Activated naive CD4-positive, alpha-beta T cell treated with anti-CD3 and anti-CD28 coated beads, Interleukin-2, amount 50 U/mL, for 16 hours (primary cell): Measurements from ENCODE around the gene ARHGAP36.

ENCODE experiments used
- DNase-seq: peaks from one replicate; pipeline ENCODE4 v3.0.0-alpha.2; 2020

The ARHGAP36 gene, protein sequence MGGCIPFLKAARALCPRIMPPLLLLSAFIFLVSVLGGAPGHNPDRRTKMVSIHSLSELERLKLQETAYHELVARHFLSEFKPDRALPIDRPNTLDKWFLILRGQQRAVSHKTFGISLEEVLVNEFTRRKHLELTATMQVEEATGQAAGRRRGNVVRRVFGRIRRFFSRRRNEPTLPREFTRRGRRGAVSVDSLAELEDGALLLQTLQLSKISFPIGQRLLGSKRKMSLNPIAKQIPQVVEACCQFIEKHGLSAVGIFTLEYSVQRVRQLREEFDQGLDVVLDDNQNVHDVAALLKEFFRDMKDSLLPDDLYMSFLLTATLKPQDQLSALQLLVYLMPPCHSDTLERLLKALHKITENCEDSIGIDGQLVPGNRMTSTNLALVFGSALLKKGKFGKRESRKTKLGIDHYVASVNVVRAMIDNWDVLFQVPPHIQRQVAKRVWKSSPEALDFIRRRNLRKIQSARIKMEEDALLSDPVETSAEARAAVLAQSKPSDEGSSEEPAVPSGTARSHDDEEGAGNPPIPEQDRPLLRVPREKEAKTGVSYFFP

DNA sequence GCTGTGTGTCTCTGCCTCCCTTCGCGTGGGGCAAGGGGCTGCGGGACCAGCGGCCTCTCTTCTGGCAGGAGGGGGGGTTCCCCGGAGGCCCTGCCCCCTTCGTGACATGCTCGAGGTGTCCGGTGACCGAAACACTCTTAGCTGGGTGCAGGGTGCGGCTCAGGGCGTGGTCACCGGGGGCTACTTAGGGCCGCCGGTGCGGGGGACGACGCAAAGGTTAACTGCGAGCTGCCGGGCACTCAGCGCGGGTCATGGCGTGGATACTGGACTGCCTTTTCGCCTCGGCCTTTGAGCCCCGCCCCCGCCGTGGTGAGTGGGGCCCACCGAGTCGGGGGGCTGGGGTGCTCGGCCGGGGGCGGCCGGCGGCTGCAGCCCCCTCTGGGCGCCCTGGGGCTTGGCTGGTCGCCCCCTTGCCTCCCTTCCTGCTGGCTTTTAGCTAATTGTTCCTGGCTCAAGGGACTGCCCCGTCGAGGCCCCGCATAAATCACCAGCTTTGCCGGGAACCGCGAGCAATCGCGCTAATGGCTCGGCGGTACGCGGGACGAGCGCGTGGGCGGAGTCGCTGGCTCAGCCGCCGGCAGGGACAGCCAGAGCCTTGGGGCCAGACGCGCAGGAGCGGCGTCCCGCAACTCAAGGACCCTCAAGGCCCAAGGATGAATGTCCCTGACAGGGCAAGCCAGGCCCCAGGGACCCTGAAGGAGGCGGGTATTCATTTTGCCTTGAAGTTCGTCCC lies at the start of gene ARHGAP36:
Gene ARHGAP36, plus strand, starts transcription at position 211 of the 733 bp plus-strand sequence. CDS start 23,320 bp downstream, outside the sequence.
- no peak for DNase-seq

DNA sequence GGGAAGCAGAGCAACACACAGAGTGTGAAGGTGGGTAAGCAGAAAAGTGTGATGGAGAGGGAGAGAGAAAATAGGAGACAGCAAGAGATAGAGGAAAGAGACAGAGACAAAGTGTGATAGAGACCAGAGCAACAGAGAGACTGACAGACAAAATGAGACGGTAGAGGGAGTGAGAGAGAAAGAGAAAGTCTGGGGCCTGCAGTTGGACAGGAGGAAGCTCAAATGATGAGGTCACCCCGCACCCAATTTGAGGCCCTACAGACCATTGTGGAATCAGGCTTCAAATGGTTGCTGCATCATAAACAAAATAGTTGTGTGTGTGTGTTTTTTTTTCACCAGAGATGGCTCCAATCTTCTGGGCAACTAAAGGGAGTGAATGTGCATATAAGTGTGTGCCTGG lies 48.0 kb upstream of the ARHGAP36 start:
- no peak for DNase-seq

DNA sequence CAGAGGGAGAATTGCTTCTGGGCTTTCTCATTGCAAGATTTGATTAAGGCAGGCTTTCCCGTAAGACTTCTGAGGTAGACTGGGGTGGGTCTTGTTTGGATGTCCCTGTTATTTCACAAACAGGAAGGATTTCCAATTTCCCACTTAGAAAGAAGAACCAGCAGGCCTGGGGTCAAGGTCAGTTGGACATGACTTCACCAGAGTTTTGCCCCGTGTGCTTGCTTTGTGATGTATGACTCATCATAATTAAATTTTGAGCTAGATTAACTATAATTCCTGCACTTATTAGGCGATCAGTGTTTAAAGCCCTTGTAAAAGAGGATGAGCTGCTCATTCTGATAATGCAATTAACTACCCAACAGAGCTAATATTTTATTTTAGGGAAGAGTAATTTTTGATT lies 32.8 kb upstream of the ARHGAP36 start:
- no peak for DNase-seq

DNA sequence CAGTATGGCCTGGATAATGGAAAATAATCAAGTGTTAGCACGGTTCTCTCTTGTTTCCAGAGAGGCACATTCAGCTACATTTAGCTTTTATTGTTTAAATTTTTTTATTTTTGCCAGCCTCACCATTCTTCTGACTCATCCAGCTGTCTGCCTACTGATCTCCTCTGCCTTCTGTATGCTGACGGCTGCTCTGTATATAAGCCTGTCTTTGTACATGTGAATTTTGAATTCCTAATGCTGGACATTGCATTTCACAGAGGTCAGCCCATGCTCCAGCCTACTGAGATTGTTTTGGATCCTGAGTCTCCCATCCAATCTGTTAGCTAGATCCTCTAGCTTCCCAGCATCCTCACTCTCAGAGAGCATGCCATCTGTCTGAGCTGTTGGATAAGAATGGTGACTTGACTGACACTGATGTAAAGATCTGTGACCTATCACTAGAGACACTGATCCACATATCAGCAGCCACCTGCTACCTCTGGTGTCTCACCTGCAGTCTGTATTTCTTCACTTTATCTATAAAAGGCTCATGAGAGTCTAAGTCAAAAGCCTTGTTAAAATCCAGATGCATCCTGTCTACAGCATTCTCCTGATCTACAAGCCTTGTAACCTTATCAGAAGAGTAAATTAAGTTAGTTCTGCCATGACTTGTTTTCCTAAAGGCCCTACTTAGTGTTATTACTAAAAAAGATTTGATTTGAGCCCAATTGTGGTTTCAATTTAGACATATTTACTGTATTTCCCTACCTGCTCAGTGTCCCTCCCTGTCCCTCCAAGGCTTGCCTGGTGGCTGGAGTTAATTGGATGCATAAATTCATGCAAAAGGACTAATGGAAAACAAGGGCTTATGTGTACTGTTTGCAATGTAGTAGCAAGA lies 25.6 kb upstream of the ARHGAP36 start:
- DNase-seq, result no peak

DNA sequence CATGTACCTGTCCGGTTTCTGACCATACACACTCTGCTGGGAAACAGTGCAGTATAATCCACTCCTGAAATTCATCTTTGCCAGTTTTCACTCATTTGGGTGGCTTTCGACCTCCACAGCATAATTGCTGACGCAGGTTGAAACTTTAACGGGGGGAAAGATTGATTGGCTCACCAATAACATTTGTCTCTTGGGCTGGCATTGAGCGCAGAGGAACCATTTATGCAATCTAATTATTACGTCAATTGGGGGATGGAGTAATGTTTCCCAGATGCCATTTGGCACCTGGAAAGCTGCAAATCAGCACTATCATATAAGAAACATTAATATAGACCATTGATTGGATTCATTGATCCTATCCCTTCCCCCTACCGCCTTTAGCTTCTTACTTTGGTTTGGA lies 24.1 kb upstream of the ARHGAP36 start:
- DNase-seq, result no peak

DNA sequence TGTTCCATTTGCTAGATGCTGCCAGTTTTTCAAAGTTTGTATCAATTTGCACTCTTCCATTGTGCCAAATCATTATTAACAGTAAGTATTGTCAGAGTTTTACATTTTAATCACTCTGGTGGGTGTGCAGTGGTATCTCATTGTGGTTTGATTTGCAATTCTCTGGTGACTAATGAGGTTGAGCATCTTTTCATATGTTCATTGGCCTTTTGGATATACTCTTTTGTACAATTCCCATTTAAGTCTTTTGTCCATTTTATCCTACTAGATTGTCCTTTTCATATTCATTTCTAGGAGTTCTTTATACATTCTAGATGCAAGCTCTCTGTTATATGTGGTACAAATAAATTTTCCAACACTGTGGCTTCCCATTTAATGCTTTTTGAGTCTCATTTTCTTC lies 17.4 kb upstream of the ARHGAP36 start:
- no peak for DNase-seq

DNA sequence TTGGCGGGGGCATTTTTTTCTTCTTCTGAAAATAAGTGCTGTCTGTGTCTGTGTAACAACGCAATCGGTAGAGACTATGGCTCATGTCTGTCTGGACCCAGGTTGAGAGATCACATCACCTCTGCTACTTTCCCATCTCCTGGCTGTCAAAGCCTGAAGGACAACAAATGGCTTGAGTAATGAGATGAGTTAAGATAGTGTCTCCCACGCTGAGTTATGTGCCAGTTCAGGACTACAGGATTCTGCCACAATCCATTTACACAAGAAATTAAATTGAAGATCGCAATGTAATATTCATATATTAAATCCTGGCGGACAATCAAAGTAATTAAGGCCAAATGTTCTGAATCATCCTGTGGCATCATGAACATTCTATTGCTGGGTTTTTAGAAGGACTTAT lies 16.5 kb upstream of the ARHGAP36 start:
- DNase-seq, result no peak

DNA sequence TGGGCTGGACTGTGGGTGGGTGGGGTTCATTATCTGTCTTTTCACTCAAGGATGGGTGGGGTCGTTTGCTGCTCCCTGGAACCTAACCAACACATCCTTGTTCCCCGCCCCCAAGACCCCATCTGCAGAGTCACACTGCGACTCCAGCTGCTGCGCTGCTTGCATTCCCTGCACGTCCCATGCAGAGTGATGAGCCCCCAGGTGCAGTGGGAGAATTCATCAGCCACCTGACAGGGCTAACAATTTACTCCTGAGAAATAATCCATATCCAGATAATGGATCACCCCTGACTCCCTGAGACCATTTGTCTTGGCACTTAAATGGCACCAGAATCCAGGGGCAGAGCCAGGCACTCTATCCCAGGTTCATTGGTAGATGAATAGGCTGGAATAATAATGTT lies 12.4 kb upstream of the ARHGAP36 start:
- no peak for DNase-seq

DNA sequence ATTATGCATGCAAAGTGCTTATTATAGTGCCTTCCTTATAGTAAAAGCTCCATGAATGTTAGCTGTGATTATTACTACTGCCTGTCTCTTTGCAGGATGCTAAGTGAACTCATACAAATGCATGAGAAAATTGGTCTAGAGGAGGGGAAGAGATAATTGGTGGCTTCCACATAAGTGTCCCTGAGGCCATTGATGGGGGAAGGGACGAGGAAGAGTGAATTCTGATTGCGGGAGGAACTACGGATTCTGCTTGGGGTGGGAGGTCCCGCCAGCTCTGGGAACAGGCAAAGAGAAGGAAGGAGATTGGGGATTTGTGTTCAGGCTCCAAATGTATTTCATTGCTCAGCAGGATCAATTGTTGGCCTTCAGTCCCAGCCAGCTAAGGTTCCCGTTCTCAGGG lies 11.6 kb upstream of the ARHGAP36 start:
- no peak for DNase-seq

DNA sequence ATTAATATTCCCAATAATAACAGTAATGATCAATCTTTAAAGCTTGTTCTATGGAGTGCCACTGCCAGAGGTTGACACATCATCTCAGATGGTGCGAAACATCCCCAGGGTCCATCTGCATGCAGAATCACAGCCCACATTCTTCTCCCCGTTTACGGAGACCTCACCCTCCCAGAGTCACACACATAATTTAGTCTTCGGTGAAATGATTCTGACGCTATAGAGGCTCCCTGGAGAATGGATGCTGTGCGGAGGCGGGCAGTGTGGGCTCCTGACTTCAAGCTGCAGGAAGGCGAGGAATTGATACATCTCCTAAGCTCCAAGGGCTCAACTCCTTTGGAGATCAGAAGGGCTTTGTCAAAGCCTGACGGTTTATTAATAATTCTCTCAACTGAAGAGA lies 11.0 kb upstream of the ARHGAP36 start:
- DNase-seq, result no peak

DNA sequence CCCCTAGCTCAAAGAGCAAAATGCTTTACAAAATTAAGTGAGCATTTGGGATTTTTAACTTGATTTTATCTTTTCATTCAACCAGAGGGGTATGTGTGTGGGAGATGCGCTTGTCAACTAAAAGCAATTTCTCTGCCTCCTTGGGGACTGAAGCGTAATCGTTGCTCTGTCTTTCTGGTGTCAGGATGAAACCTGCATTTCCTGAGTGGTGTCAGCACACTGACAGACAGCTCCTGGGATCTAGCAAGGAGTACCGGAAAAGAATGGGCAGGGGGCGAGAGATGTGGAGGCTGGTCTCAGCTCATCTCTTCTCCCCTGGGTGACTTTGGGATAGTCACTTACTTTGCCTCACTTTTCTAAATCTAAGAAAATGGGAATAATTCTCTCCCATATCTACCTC lies 5.1 kb upstream of the ARHGAP36 start:
- DNase-seq, result no peak

DNA sequence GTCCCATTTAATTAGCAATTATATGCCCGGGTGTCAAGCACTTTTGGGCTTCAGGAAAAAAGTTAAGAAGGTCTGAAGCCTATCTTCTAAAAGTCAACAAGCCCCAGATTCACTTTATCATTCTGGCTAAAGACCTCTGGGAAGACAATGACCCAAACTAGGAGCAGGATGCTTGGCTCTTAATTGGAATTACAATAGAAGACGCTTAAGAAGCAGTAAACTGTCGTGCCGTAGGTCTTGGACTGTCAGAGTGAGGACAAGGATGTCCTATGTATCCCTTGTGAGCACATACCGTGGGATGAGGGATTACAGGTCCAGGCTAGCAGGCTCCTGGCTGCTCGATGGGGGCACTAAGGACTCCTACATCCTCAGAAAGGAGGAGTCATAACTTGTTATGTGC lies 3.2 kb upstream of the ARHGAP36 start:
- DNase-seq, result no peak

DNA sequence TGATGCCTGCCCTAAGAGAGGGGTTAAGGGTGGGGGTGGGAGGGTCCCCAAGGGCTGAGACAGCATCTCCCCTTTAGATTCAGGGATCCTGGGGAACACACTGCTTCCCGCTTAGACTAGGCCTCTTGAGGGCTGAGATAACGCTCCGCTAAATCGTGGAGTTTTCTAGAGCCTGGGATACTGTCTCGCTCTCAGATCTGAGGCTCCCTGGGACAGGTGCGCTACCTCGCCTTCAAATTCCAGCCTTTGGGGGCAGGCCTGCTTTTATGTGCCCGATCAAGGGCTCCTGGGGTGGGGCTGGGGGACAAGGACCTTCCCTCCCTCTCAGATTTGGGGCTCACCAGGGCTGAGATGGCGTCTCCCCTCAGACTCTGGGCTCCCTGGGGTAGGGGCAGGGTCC lies 440 bp upstream of the ARHGAP36 start:
- no peak for DNase-seq

DNA sequence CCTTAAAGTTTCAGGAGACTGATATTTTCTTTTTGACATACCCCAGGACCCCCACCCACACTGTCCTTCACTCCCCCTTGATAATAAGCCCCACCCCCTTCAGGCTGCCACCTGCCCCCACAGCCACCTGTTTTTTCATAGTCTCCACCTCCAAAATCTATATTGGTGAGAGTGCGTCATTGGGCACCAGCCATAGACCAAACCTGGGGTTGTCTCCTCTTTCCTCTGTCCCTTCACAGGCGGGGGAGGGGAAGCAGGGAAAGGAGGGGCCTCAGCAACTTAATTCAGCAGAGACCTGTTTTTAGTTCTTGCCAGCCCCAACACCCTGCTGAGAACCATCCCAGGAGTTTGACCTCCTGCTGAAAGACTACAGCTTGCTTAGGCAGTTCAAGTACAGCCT lies 1.1 kb downstream of the ARHGAP36 start:
- DNase-seq, result no peak

DNA sequence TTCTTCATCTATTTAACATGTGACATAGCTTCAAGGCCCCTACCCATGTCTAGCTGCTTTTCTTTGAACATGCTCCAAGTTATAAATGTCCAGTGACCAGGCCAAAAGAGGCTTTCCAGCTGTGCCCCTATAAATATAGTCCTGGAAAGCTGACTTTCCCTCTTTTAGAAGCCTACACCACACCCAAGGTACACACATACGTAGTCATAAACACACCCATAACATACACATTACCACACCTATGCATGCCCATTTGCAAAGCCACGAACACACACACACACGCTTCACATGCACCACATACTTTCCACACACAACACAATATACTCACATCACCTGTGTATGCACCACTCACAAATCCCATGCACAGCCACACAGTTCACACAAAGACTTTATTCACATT lies 2.0 kb downstream of the ARHGAP36 start:
- DNase-seq, result no peak

DNA sequence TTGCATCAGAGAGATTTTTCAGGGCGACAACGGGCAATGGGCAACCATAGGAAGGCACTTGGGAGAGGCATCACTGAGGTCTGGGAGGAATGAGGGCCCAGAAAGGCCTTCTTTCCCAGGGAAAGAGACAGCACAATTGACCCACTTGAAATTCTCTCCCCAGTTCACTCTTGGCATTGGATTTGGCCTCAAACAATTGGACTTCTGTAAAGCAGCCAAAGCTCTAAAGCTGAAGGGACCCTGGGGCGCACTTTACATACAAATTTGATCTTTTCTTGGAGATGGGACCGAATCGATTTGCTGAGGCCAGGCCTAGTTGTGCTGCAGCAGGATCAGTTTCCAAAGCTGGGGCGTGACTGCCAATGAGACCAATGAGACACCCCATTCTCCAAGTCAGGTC lies 3.2 kb downstream of the ARHGAP36 start:
- no peak for DNase-seq

DNA sequence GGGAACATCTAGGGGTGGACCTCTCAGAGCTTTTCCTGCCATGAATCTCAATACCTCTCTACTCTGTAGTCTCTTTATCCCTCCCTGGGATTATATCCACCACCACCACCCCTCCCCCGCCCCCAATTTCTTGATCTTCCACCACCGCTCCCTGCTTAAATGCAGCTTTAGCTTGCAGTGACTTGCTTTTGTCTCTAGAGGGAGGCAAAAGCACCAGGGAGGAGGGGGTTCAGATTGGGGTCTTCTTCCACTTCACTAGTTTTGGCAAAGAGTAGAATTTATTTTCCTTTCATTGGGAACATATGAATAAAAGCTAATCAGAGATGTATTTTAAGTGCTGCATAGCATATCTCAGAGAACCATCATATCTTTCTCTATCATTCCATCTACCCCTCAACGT lies 5.5 kb downstream of the ARHGAP36 start:
- DNase-seq, result no peak

DNA sequence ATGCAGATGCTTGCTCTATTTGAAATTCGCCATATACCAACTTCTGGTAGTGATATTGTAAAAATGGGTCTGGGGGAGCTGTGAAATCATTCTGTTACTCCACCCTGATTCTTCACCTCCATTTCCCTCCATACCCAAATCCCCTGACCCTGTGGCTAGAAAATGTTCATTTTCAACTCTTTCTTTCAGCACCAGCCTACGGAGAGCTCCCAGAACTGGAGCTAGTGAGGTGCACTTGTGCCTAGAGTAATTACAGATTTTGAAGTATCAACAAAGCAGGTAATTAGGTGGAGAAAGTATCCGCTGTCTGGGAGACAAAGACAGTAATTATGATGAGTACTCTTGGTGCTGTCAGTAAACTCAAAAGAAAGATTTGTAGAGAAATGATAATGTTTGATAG lies 8.1 kb downstream of the ARHGAP36 start:
- no peak for DNase-seq

DNA sequence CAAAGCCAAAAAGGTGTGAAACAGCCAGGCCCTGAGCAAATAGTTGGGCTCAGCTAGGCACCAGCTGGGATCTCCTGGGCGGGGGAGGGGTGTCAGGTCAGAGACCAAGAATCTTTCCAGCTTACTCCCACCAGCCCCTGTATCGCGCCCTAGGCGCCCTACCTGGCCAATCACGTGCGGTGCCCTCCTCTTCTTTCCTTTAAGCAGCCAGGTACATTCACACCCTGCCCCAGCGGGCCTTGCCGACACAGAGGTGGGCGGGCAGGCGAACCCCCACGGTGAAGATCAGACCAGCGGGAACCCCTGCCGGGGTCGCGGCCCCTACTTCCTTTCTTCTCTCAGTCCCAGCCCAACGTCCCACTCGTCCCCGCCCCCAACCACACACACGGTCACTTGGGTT lies 9.1 kb downstream of the ARHGAP36 start:
- DNase-seq, result no peak

DNA sequence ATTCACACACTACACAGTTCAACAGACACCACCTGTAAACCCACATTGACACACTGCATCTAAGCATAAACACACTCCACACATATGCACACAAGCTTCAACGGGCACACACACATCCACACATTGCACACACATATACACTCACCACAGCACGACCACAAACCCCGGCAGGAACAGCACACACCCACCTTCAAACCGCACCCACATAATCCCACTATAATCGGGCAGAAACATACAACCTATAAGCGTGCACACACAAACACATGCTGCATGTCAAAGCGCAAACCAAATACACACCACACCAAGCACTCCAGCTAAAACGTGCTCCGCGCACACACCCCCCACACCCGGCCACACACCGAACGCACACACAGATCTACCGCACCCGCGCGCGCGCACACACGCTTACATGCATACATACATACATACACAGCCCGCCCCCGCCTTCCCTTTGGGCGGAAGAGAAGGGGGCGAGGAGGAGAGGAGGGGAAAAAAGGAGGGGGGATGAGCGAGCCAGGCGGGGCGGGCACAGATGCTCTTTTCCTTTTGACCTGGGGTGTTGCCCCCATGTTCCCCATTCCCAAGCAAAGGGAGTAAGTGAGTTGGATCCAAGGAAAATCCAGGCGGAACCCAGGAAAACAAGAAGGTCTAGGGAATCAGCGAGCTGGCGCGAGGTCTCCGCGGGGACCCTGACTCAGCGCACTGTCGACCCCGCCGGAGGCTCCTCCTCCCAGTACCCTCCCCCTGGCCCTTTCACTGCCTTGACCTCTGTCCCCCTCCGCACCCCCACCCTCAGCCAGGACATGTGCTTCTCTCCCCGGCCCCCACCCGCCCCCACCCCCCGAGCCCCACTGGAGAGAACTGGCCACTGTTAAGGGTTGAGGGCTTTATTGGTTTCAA lies 9.9 kb downstream of the ARHGAP36 start:
- DNase-seq, result no peak

DNA sequence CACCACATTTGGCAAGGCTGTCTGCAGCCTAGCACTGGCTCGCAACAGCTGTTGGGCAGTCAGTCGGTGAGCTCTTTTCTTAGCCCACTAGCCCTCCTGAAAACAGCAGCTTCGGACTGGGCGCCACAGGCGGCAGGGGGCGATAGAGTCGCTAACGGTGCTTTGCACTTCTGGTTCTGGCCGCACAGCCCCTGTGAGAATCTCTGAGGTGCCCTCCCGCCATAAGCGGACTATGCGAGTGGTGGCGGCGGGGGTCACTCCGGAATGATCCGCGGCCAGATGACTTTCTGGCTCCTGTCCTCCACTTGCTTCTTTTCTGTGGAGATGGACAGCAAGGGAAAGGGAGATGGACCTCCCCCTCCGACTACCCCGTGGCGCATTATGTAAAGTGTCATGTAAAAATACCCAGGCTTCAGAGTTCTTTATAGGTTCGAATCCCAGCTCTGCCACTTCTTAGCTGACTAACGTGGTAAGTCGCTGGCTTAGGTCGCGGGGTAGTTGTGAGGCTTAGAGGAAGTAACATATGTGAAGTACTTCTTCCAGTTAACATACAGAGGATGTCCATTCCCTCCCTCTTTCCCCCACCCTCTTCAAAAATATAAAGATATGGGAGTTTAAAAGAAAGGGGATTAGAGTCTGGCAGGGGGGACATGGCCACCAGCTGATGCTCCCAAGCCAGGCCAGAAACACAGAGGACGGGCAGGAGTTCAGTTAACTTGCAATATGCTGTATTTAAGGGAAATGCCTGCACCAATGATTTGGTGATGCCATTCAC lies 11.0 kb downstream of the ARHGAP36 start:
- no peak for DNase-seq
